Measurements from ENCODE around the gene FAM168A. TPM values are rescaled to one million over a fixed set of nuclear protein-coding genes. Genes with fewer than 3 reads are reported as not detected.

The FAM168A gene
- total RNA-seq, 1 donor from 2014 or later = 19.3 TPM

DNA sequence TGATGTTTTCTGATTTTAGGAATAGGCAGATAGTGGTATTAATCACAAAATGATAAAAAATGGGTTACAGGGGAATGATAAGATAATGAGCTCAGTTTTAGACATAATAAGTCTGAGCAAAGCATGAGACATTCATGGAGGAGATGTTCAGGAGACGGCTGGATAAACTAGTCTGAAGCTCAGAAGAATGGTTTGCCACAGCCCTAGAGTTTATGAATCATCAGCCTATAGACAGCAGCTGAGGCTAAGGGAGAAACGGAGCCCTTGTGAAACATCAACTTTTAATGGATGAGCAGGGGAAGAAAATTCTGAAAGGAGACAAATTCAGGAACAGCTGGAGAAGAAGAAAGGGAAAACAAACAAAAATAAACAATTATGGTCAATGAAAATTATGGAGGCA lies 134.6 kb downstream of the FAM168A start:
- TF ChIP-seq EZH2phosphoT487 (IDR thresholded peaks at IDR 0.05) (no peak), EZH2 (IDR thresholded peaks at IDR 0.05) (no peak)
- TF ChIP-seq, protein P1, sequence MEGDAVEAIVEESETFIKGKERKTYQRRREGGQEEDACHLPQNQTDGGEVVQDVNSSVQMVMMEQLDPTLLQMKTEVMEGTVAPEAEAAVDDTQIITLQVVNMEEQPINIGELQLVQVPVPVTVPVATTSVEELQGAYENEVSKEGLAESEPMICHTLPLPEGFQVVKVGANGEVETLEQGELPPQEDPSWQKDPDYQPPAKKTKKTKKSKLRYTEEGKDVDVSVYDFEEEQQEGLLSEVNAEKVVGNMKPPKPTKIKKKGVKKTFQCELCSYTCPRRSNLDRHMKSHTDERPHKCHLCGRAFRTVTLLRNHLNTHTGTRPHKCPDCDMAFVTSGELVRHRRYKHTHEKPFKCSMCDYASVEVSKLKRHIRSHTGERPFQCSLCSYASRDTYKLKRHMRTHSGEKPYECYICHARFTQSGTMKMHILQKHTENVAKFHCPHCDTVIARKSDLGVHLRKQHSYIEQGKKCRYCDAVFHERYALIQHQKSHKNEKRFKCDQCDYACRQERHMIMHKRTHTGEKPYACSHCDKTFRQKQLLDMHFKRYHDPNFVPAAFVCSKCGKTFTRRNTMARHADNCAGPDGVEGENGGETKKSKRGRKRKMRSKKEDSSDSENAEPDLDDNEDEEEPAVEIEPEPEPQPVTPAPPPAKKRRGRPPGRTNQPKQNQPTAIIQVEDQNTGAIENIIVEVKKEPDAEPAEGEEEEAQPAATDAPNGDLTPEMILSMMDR (IDR thresholded peaks at IDR 0.05) = no peak
- H3K4me3 Mint-ChIP-seq = no peak overlapping the region

DNA sequence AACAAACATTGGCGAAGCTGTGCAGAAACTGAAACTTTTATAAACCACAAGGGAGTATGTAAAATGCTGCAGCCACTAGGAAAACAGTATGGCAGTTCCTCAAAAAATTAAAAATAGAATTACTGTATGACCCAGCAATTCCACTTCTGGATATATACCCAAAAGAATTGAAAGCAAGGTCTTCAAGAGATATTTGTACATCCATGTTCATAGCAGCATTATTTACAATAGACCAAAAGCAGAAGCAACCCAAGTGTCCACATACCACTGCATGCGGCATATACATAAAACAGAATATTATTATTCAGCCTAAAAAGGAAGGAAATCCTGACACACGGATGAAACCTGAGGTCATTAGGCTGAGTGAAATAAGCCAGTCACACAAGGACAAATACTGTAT lies 135.9 kb downstream of the FAM168A start:
- no peak for TF ChIP-seq EZH2phosphoT487 (IDR thresholded peaks at IDR 0.05)
- TF ChIP-seq, protein P1 (IDR thresholded peaks at IDR 0.05) = no peak
- no peak for TF ChIP-seq EZH2 (IDR thresholded peaks at IDR 0.05)
- H3K27ac ChIP-seq = no peak overlapping the region
- Mint-ChIP-seq H3K9me3 (no peaks in the 10 kb centered on the region), H3K4me1 (no peaks in the 10 kb centered on the region), H3K36me3 (peaks cover 4% of the 10 kb centered on the region), H3K4me3 (no peak overlapping the region), H3K27me3 (ENCODE audit: insufficient read depth, low read depth) (no peaks in the 10 kb centered on the region), H3K27ac (no peak overlapping the region)
- H3K27me3 ChIP-seq = no peaks in the 10 kb centered on the region
- no peaks in the 10 kb centered on the region for H3K4me1 ChIP-seq
- H3F3A ChIP-seq (ENCODE audit: low read depth) = no peaks in the 10 kb centered on the region
- no peak overlapping the region for H3K4me2 ChIP-seq
- no peaks in the 10 kb centered on the region for H3K9me3 ChIP-seq (ENCODE audit: low read depth)
- DNase-seq (ENCODE audit: low spot score) = no peak
- no peaks in the 10 kb centered on the region for H3K79me2 ChIP-seq (ENCODE audit: low read depth)
- H3K4me3 ChIP-seq = no peak overlapping the region
- no peak overlapping the region for H3K9ac ChIP-seq
- no peak overlapping the region for H2AFZ ChIP-seq (replicated peaks)
- H4K20me1 ChIP-seq (ENCODE audit: low read depth) = peaks cover 2% of the 10 kb centered on the region
- H3K36me3 ChIP-seq = no peaks in the 10 kb centered on the region

More for the DNA sequence above, 134.6 kb downstream of the FAM168A start:
- Histone ChIP-seq H3K4me1 (peaks cover 4% of the 10 kb centered on the region), H3K79me2 (ENCODE audit: low read depth) (no peaks in the 10 kb centered on the region), H3K27ac (no peak overlapping the region), H3F3A (ENCODE audit: low read depth) (peaks cover 2% of the 10 kb centered on the region), H3K27me3 (no peaks in the 10 kb centered on the region), H3K9ac (no peak overlapping the region), H3K4me3 (no peak overlapping the region), H3K4me2 (no peak overlapping the region), H4K20me1 (ENCODE audit: low read depth) (peaks cover 16% of the 10 kb centered on the region), H3K36me3 (no peaks in the 10 kb centered on the region), H3K9me3 (ENCODE audit: low read depth) (no peaks in the 10 kb centered on the region), H2AFZ (replicated peaks) (no peak overlapping the region)
- Mint-ChIP-seq H3K4me1 (no peaks in the 10 kb centered on the region), H3K36me3 (peaks cover 4% of the 10 kb centered on the region), H3K27me3 (ENCODE audit: insufficient read depth, low read depth) (no peaks in the 10 kb centered on the region), H3K9me3 (no peaks in the 10 kb centered on the region), H3K27ac (no peak overlapping the region)
- DNase-seq (ENCODE audit: low spot score) = no peak

DNA sequence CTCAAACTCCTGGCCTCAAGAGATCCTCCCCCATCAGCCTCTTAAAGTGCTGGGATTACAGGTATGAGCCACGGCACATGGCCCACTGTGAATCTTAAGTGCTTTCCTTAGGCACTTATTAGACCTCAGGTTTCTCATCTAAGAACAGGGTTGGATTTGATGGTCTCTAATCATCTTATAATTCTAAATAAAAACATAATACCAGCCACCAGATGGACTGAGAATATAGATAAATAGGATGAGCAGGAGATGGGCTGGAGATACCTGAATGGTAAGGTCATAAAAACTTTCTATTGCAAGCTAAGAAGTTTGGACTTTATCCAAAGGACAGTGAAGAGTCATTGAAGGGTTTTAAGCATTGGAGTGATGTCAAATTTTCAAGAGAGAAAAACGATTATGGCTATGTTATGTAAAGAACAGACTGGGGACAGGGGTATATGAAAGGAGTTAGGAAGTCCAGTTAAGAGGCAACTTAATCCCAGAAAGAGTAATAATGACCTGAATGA lies 136.5 kb downstream of the FAM168A start:
- Histone ChIP-seq H3K4me3 (no peak overlapping the region), H2AFZ (replicated peaks) (no peak overlapping the region), H3K36me3 (no peaks in the 10 kb centered on the region), H3K27ac (no peak overlapping the region), H4K20me1 (ENCODE audit: low read depth) (no peaks in the 10 kb centered on the region), H3K27me3 (no peaks in the 10 kb centered on the region), H3F3A (ENCODE audit: low read depth) (no peaks in the 10 kb centered on the region), H3K4me1 (no peaks in the 10 kb centered on the region), H3K79me2 (ENCODE audit: low read depth) (no peaks in the 10 kb centered on the region), H3K9ac (no peak overlapping the region), H3K9me3 (ENCODE audit: low read depth) (no peaks in the 10 kb centered on the region), H3K4me2 (no peak overlapping the region)
- Mint-ChIP-seq H3K27ac (no peak overlapping the region), H3K27me3 (ENCODE audit: insufficient read depth, low read depth) (no peaks in the 10 kb centered on the region), H3K9me3 (no peaks in the 10 kb centered on the region), H3K36me3 (peaks cover 4% of the 10 kb centered on the region), H3K4me1 (no peaks in the 10 kb centered on the region), H3K4me3 (no peak overlapping the region)
- no peak for TF ChIP-seq EZH2 (IDR thresholded peaks at IDR 0.05)
- no peak for TF ChIP-seq EZH2phosphoT487 (IDR thresholded peaks at IDR 0.05)
- TF ChIP-seq, protein P1 (IDR thresholded peaks at IDR 0.05) = no peak
- DNase-seq (ENCODE audit: low spot score) = no peak
